ENCODE results near the gene CCDC73.

GRCh38 chr11:32606220-32606619, 188.2 kb downstream of the CCDC73 start:
- no peak for TF ChIP-seq POLR2AphosphoS5 (IDR thresholded peaks at IDR 0.05; ENCODE audit: low read depth, low read length)
- TF ChIP-seq POLR2A (IDR thresholded peaks at IDR 0.05; ENCODE audit: low read depth, low read length), result no peak
